ENCODE results near the gene MTCP1.
A peak's percentile ranks its signal among the peaks of the same experiment; 100 is the strongest.

The MTCP1 gene

GRCh38 chrX:155070975-155071693 lies at the start of gene MTCP1, which contains the start of the genes BRCC3 and CMC4:
TSS of gene MTCP1 (minus strand) at chrX:155071136. CDS start at chrX:155066010, 5,126 bp downstream.
TSS of gene BRCC3 (plus strand) at chrX:155071508. CDS start at chrX:155071528, 20 bp downstream.
TSS of gene CMC4 (minus strand) at chrX:155071136. CDS start at chrX:155064023, 7,113 bp downstream.
- peak within 1 kb of the TSS; percentile 48 to 91 (median 82) for H3K27ac ChIP-seq

GRCh38 chrX:155115174-155115819 lies 44.4 kb upstream of the MTCP1 start:
- H3K27ac ChIP-seq: no peak overlapping the region
- no peak overlapping the region for H3K4me3 ChIP-seq

More at GRCh38 chrX:155070975-155071693, at the start of gene MTCP1, which contains the start of the genes BRCC3 and CMC4:
- peak within 1 kb of the TSS; percentile 49 to 67 (median 54) for H3K4me3 ChIP-seq

- Histone ChIP-seq H3K27ac (no peak overlapping the region), H3K4me3 (no peak overlapping the region)
These were observed 42.2 kb upstream of the MTCP1 start for GRCh38 chrX:155113097-155113496.

GRCh38 chrX:155112171-155112570 lies 41.2 kb upstream of the MTCP1 start:
- no peak overlapping the region for H3K27ac ChIP-seq
- no peak overlapping the region for H3K4me3 ChIP-seq

GRCh38 chrX:155108427-155108826 lies 37.5 kb upstream of the MTCP1 start:
- Histone ChIP-seq H3K4me3 (no peak overlapping the region), H3K27ac (no peak overlapping the region)

- H3K27ac ChIP-seq: no peak overlapping the region
- no peak overlapping the region for H3K4me3 ChIP-seq
These were observed 35.0 kb upstream of the MTCP1 start for GRCh38 chrX:155105919-155106318.

- Histone ChIP-seq H3K27ac (no peak overlapping the region), H3K4me3 (no peak overlapping the region)
These were observed 23.6 kb upstream of the MTCP1 start for GRCh38 chrX:155094468-155095061.

GRCh38 chrX:155086961-155087735 lies 16.2 kb upstream of the MTCP1 start:
- Histone ChIP-seq H3K27ac (no peak overlapping the region), H3K4me3 (no peak overlapping the region)

GRCh38 chrX:155086202-155086840 lies 15.4 kb upstream of the MTCP1 start:
- Histone ChIP-seq H3K27ac (no peak overlapping the region), H3K4me3 (no peak overlapping the region)

- Histone ChIP-seq H3K27ac (peak overlapping the region; percentile 27 to 91 (median 75)), H3K4me3 (peak overlapping the region; percentile 44 to 67 (median 53))
These were observed 851 bp upstream of the MTCP1 start for GRCh38 chrX:155071694-155072280.

GRCh38 chrX:155070663-155070974 lies 317 bp downstream of the MTCP1 start:
- peak overlapping the region; percentile 48 to 91 (median 82) for H3K27ac ChIP-seq
- H3K4me3 ChIP-seq: peak overlapping the region; percentile 47 to 67 (median 53)

- peak overlapping the region; percentile 47 to 67 (median 53) for H3K4me3 ChIP-seq
These were observed 898 bp downstream of the MTCP1 start for GRCh38 chrX:155070038-155070437.

GRCh38 chrX:155069414-155069813 lies 1.5 kb downstream of the MTCP1 start:
- Histone ChIP-seq H3K27ac (peak overlapping the region in 1 of 21 experiments; percentile 45), H3K4me3 (no peak overlapping the region)

More at GRCh38 chrX:155070038-155070437, 898 bp downstream of the MTCP1 start:
- peak overlapping the region in 11 of 21 experiments; percentile 62 to 88 (median 84) for H3K27ac ChIP-seq

GRCh38 chrX:155068165-155068564 lies 2.8 kb downstream of the MTCP1 start:
- Histone ChIP-seq H3K27ac (peak overlapping the region in 1 of 21 experiments; percentile 19), H3K4me3 (no peak overlapping the region)

- H3K27ac ChIP-seq: no peak overlapping the region
- H3K4me3 ChIP-seq: no peak overlapping the region
These were observed 5.8 kb downstream of the MTCP1 start for GRCh38 chrX:155065035-155065734.

GRCh38 chrX:155061760-155062159 lies 9.2 kb downstream of the MTCP1 start:
- no peak overlapping the region for H3K27ac ChIP-seq

GRCh38 chrX:155056877-155057792 lies 13.8 kb downstream of the MTCP1 start:
- Histone ChIP-seq H3K27ac (peak overlapping the region in 1 of 21 experiments; percentile 37), H3K4me3 (no peak overlapping the region)

More at GRCh38 chrX:155061760-155062159, 9.2 kb downstream of the MTCP1 start:
- no peak overlapping the region for H3K4me3 ChIP-seq

Measured in skin epidermis (tissue), 12 donors.